NCI-H187 treated with DMSO at 0.1 percent for 48 hours (cell line): ENCODE data around the gene CMIP.

Experiments used
- DNase-seq: peaks from one replicate; lab custom pipeline; 2025; lab: John Stamatoyannopoulos, UW

CMIP gene

GRCh38 chr16:81625544-81626153 is 181.0 kb downstream of the CMIP start:
- no peak for DNase-seq

DNA sequence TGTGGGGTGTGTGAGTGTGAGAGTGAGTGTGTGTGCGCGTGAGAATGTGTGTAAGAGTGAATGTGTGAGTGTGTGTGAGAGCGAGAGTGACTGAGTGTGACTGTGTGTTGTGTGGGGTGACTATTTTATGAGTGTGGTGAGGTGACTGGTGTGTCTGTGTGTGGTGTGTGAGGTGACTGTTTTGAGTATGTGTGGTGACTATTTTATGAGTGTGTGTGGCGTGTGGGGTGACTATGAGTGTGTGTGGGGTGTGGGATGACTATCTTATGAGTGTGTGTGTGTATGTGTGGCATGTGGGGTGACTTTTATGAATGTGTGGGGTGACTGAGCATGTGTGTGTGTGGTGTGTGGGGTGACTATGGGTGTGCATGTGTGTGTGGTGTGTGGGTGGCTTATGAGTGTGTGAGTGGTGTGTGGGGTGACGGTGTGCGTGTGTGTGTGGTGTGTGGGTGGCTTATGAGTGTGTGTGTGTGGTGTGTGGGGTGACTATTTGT is 181.6 kb downstream of the CMIP start:
- DNase-seq = no peak

DNA sequence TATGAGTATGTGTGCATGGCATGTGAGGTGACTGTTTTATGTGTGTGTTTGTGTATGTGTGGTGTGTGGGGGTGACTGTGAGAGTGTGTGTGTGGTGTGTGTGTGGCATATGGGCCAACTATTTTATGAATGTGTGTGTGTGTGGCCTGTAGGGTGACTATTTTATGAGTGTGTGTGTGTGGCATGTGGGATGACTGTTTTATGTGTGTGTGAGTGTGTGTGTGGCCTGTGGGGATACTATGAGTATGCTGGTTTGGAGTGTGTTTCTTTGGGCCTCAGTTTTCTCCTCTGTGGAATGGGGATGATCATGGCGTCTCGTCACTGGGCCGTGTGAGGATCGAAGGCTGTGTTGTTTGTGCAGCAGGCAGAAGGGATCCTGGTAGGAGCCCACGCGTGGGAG is 182.4 kb downstream of the CMIP start:
- no peak for DNase-seq

DNA sequence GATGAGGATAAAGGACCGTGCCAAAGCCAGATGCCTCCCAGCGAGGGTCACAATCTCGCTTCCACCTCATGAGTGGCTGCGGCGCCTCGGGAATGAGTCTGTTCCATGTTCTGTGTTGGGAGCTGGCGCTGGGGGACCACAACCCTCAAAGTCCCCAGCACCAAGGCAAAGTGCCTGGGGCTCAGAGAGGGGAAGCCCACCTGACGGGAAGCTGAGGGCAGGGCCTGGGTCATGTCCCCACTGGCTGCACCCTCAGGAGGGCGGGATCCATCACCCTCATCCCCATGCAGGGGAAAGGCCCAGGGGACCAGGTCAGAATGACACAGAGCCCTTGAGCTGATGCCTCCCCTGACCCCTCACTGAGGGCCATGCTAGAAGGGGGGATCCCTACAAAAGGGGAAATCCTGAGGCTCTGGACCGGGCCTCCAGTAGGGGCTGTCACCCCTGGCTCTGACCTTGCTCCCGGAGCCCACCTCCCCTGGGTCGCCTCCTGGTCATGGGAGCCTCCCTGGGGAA is 183.2 kb downstream of the CMIP start:
- DNase-seq = no peak

- DNase-seq = no peak
Observed at GRCh38 chr16:81629034-81629802, 184.6 kb downstream of the CMIP start.

DNA sequence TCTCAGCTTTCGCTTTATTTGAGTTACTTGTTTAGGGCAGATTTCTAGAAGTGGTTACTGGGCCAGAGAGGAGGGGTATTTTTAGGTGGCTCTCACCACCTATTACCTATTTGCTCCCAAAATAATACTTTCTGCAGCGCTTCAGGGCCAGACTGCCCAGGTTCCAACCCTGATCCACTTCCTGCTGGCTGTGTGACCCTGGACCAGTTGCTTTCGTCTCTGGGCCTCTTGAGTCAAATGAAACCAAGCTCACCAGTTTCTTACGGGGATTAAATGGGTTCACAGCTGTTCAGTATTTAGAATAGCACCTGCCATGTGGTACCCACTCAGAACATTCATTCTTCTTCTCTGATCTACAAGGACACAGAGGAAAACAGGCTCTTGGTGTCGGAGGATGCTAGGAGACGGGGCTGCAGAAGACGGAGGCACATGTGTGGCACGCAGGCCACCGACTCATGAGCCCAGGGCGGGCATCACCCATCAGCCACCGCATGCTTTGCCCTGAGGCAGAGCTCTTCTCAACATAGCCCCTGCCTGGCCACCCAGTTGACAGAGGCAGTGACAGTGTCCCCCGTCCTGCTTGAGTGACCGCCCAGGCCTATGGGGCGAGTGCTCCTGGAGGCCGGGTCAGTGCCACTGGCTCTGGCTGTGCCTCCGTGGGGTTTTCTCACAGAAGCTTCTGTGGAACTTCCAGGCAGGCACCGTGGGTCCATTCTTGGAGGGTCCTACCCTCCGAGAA is 185.5 kb downstream of the CMIP start:
- DNase-seq = no peak

GRCh38 chr16:81630635-81631031 is 186.0 kb downstream of the CMIP start:
- DNase-seq = no peak

- no peak for DNase-seq
Observed at GRCh38 chr16:81632392-81633146, 188.0 kb downstream of the CMIP start.

DNA sequence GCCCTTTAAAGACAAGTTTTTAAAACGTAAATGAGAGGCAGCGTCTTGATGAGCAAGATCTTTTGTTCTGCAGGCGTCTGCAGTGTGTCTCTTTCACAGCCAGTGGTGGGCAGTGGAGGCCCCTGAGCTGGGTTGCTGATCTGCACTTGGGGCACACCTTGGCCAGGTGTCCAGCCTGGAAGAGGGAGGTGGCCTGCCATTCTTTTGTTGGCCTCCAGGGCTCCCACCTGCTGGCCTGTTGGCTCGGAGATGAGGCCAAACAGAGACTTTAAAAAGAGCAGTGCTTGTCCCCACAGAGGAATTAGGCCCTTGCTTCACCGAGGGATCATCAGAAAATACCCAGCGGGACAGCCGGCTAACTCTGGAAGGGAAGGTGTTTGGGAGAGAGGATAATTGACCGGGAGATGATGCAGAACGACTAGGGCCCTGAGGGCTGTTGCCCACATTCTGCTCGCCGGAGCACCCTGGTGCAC is 188.6 kb downstream of the CMIP start:
- no peak for DNase-seq

GRCh38 chr16:81633680-81634379 is 189.2 kb downstream of the CMIP start:
- no peak for DNase-seq

- DNase-seq = no peak
Observed at GRCh38 chr16:81634380-81635062, 189.9 kb downstream of the CMIP start.

GRCh38 chr16:81635063-81635937 is 190.7 kb downstream of the CMIP start:
- DNase-seq = no peak

DNA sequence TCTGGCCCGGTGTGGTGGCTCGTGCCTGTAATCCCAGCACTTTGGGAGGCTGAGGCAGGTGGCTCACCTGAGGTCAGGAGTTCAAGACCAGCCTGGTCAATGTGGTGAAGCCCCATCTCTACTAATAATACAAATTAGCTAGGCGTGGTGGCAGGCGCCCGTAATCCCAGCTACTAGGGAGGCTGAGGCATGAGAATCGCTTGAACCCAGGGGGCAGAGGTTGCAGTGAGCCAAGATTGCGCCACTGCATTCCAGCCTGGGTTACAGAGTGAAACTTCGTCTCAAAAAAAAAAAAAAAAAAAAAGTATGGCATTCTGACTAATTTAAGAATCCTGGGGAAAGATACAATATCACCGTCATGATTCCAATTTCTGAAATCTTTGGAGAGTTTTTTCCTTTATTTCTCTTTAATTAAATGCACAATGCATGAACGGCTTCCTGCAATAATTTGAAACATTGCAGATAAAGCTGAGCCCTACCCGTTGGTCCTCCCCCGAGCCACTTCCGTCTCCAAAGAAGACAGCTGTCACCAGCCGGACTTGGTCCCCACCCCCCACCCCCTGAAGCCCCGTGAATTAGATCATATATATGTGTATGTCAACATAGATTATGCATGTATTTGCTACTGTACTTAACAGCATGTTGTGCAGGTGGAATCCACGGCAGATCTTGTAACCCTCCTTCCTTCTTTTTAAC is 191.8 kb downstream of the CMIP start:
- no peak for DNase-seq

- DNase-seq = no peak
Observed at GRCh38 chr16:81637336-81638235, 193.0 kb downstream of the CMIP start.

- no peak for DNase-seq
Observed at GRCh38 chr16:81638286-81638945, 193.8 kb downstream of the CMIP start.

DNA sequence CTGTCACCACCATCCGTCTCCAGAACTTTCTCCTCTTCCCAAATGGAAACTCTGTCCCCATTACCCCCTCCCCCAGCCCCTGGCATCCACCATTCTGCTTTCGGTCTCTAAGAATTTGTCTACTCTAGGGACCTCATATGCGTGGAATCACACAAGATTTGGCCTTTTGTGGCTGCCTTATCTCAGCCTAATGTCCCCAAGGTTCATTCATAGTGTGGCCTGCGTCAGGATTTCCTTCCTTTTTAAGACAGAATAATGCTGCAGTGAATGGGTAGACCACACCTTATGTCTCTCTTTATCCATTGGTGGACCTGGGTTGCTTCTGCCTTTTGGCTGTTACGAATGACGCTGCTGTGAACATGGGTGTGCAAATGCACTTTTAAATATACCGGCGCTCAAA is 194.7 kb downstream of the CMIP start:
- DNase-seq = no peak

- no peak for DNase-seq
Observed at GRCh38 chr16:81639931-81640680, 195.5 kb downstream of the CMIP start.
